SU-DHL-6 (cell line): ENCODE measurements around the gene HS6ST3.

Experiments used
- CTCF ChIP-seq: fragments of 200-600 bp; sonication (generic); IDR thresholded peaks from one replicate; pipeline ENCODE4 v1.5.1; 2017; ENCODE audit warnings: antibody characterized with exemption, mild to moderate bottlenecking, low read length, moderate library complexity; ENCODE audit not compliant: insufficient read depth, poor library complexity, severe bottlenecking
- EZH2phosphoT487 ChIP-seq: fragments of 200-600 bp; sonication (generic), shearing (Covaris generic); conservative IDR thresholded peaks from 2 replicates; pipeline ENCODE4 v1.6.1; 2018; ENCODE audit warnings: mild to moderate bottlenecking, antibody characterized with exemption, low read length, moderate library complexity, mixed read lengths

DNA sequence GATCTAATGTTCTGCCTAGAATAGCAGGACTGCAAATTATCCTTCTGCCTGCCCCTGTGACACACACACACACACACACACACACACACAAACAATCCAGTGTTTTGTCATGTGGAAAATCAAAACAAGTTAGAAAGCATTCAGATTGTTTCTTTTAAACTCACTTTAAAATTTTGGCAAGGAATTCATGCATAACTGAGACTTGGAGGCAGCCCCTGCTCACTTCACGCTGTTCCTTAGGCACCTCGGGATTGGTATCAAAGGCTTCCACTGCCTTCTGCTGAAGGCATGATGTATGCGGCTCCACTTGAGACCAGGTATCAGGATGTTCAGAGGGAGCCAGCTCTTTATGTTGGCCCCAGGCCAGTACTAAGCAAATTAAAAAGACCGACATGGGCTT is 745.6 kb downstream of the HS6ST3 start:
- no peak for TF ChIP-seq CTCF
- no peak for TF ChIP-seq EZH2phosphoT487
